GM13976 (cell line): ENCODE measurements around the gene GTPBP4.

Source experiments
- DNase-seq: peaks from one replicate; pipeline ENCODE4 v3.0.0; 2012; ENCODE audit warnings: low spot score
- in situ Hi-C: fragments of 300-500 bp; cut with MboI; formaldehyde crosslinking; loops from one replicate; pipeline ENCODE4 v1.12.0; 2022; ENCODE audit warnings: low sequenced_read_pairs, mixed read lengths, inconsistent platforms; ENCODE audit not compliant: unreplicated experiment
- TF ChIP-seq, protein P1 (sequence below): IDR thresholded peaks from 2 replicates; pipeline ENCODE4 v1.5.1; 2012; ENCODE audit warnings: borderline replicate concordance, mild to moderate bottlenecking; ENCODE audit not compliant: insufficient read depth; ENCODE audit errors: extremely low read depth, missing control alignments, control extremely low read depth

GTPBP4 gene

DNA sequence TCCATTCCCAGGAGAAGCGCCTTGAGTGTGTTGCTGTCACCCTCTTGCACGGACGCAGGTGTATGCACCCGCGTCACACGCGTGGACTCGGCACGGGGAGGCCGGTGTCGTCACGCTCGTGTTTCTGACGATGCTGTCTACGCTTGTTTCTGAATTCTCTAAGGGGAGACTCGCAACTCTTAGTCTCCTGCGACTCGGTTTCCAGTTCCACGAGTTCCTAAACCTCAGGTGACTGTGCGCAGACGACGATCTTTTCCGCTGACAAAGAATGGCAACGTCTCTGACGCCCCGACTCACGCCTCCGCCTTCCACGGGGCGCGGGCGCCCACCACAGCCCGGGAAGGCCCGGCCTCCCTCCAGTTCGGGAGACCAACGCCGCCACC lies 60.1 kb downstream of the GTPBP4 start:
- no peak for DNase-seq
- in situ Hi-C loops: no loop called here
- TF ChIP-seq, protein P1, sequence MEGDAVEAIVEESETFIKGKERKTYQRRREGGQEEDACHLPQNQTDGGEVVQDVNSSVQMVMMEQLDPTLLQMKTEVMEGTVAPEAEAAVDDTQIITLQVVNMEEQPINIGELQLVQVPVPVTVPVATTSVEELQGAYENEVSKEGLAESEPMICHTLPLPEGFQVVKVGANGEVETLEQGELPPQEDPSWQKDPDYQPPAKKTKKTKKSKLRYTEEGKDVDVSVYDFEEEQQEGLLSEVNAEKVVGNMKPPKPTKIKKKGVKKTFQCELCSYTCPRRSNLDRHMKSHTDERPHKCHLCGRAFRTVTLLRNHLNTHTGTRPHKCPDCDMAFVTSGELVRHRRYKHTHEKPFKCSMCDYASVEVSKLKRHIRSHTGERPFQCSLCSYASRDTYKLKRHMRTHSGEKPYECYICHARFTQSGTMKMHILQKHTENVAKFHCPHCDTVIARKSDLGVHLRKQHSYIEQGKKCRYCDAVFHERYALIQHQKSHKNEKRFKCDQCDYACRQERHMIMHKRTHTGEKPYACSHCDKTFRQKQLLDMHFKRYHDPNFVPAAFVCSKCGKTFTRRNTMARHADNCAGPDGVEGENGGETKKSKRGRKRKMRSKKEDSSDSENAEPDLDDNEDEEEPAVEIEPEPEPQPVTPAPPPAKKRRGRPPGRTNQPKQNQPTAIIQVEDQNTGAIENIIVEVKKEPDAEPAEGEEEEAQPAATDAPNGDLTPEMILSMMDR: no peak

DNA sequence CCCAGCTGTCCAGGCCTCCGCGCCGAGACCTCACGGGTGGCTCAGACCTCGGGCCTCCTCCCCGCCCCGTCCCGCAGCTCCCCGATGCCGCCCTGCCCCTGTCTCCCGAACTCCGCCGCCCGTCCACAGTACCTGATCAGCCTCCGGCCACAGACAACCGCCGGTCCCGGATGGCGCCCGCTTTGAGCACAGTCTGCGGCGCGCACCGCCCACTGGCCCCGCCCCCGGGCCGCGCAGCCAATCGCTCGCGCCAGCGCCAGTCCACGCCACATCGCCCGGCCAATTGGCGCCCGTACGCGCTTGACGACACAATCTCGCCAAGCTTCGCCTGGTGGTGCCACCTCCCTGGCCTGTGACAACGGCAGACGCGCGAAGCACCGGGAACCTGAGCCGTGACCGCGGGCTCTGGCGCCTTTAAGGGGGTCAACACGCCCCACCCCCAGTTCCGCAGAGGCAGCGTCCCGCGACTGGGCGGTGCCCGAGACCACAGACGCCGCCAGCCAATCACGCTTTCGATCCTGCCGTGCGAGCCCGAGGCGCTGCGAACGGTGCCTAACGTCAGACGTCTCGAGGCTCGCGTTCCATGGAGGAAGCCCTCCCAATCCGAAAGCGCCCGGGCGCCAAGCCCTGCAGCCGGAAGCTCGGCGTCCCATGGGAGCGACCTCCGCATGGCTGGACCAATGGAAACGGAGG lies 60.6 kb downstream of the GTPBP4 start, which contains the start of gene IDI1:
Gene IDI1 (minus strand): TSS at position 388 of the 693 bp plus-strand sequence. CDS start 116 bp downstream, at position 272.
- in situ Hi-C loops: no loop called here
- DNase-seq: peak; percentile 97
- TF ChIP-seq, protein P1: no peak

DNA sequence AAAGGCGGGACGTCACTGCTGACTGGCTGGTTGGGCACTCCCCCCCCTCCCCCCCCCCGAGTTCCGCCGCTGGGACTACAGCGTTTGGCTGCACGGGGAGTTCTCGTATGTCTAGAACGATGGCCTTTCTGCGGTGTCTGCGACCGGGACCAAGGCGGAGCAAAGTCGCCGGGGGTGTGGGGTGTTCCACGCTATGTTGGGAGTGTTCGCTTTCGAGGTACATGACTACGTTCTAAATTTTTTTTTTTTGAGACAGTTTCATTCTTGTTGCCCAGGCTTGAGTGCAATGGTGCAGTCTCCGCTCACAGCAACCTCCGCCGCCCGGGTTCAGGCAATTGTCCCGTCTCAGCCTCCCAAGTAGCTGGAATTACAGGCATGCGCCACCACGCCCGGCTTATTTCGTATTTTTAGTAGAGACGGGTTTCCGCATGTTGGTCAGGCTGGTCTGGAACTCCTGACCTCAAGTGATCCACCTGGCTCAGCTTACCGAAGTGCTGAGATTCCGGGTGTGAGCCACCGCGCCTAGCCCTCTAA lies 61.3 kb downstream of the GTPBP4 start:
- in situ Hi-C loops: no loop called here
- TF ChIP-seq, protein P1: no peak
- DNase-seq: no peak

DNA sequence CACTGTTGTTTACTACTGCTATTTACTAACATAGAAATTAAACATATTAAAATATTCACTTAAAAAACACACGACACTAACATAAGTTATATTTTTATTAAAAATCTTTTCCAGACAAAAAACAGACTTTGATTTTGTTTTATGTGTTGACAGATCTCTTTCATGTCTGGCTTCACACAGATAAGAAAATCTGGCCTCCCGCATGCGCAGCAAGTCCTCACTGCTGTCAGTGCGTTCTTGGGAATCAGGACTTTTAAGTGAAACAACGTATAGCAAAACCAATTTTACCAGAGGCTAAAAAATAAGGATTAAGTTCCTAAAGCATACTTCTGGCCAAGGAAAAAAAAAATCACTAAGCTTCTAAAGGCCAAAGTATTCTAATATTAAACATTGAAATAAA lies 61.9 kb downstream of the GTPBP4 start:
- in situ Hi-C loops: no loop called here
- TF ChIP-seq, protein P1: no peak
- no peak for DNase-seq

DNA sequence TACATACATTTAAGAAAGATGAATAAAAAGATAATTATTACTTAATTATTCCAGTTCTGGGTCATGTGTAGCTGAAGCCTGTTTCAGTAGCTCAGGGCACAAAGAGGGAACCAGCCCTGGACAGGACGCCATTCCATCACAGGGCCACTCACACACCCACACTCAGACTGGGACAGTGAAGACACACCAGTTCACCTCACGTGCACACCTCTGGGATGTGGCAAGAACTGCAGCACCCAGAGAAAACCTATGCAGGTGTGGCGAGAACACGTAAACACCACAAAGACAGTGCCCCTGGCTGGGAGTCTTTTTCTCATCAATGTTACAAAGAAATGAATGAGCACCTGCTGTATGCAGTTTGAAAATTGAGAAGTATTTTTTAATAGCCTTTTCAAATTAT lies 62.3 kb downstream of the GTPBP4 start:
- DNase-seq: no peak
- TF ChIP-seq, protein P1: no peak
- in situ Hi-C loops: no loop called here

DNA sequence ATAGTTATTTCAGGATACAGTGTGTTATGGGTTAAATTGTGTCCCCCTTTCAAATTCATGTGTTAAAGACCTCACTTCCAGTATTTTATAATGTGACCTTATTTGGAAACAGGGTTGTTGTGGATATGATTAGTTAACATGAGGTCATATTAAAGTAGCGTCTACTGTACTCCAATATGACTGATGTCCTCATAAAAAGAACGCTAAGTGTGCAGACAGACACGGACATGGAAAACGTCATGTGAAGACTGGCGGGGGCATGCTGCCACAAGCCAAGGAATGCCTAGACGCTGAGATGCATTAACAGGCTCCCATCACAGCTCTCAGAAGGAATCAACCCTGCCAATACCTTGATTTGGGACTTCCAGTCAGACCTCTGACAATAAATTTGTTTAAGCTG lies 66.5 kb downstream of the GTPBP4 start:
- TF ChIP-seq, protein P1: no peak
- in situ Hi-C loops: no loop called here
- no peak for DNase-seq
